Astrocyte (in vitro differentiated cells and primary cell): ENCODE results near the gene ATP9A. TPM values are rescaled to one million over a fixed set of nuclear protein-coding genes. Genes with fewer than 3 reads are reported as not detected.

Experiments used
- DNase-seq: peaks from one replicate; pipeline ENCODE4 v3.0.0-alpha.2; 2010; ENCODE audit warnings: low read depth
- FAIRE-seq: peaks from 2 replicates; lab custom pipeline; 2011; peaks lifted over from hg19 to GRCh38; lab: Jason Lieb, UNC
- H2AFZ ChIP-seq: 2 replicates; pipeline ENCODE4 v1.6.0; 2012; ENCODE audit warnings: low read depth, low read length, inconsistent platforms
- H3K27ac ChIP-seq: 2 replicates; pipeline ENCODE4 v1.5.1; 2011; ENCODE audit warnings: low read depth, low read length, inconsistent platforms
- H3K27me3 ChIP-seq: 2 replicates; pipeline ENCODE4 v1.6.0; 2011; ENCODE audit warnings: low read length, inconsistent platforms; ENCODE audit not compliant: insufficient read depth
- H3K36me3 ChIP-seq: 2 replicates; pipeline ENCODE4 v1.5.1; 2011; ENCODE audit warnings: low read length, inconsistent platforms; ENCODE audit not compliant: insufficient read depth
- H3K4me1 ChIP-seq: 2 replicates; pipeline ENCODE4 v1.5.1; 2011; ENCODE audit warnings: low read length, inconsistent platforms; ENCODE audit not compliant: insufficient read depth
- H3K4me2 ChIP-seq: 2 replicates; pipeline ENCODE4 v1.6.0; 2012; ENCODE audit warnings: low read length, inconsistent platforms
- H3K4me3 ChIP-seq: 2 replicates; pipeline ENCODE4 v1.5.1; 2011; ENCODE audit warnings: low read depth, mild to moderate bottlenecking, low read length, inconsistent platforms; ENCODE audit not compliant: insufficient read depth
- H3K79me2 ChIP-seq: 2 replicates; pipeline ENCODE4 v1.6.0; 2012; ENCODE audit warnings: mild to moderate bottlenecking, low read length, inconsistent platforms; ENCODE audit not compliant: insufficient read depth
- H3K9ac ChIP-seq: 2 replicates; pipeline ENCODE4 v1.6.0; 2012; ENCODE audit warnings: mild to moderate bottlenecking, low read length, inconsistent platforms
- H3K9me3 ChIP-seq: 2 replicates; pipeline ENCODE4 v1.5.1; 2012; ENCODE audit warnings: low read depth, mild to moderate bottlenecking, low read length, inconsistent platforms; ENCODE audit not compliant: insufficient read depth
- H4K20me1 ChIP-seq: 2 replicates; pipeline ENCODE4 v1.6.0; 2012; ENCODE audit warnings: low read length, inconsistent platforms; ENCODE audit not compliant: insufficient read depth
- H3K27ac Mint-ChIP-seq: one replicate; pipeline ENCODE4 v1.8.0; 2021; ENCODE audit warnings: mild to moderate bottlenecking, mixed read lengths; ENCODE audit not compliant: unreplicated experiment
- H3K27me3 Mint-ChIP-seq: one replicate; pipeline ENCODE4 v1.8.0; 2021; ENCODE audit warnings: low read depth, mixed read lengths; ENCODE audit not compliant: unreplicated experiment
- H3K36me3 Mint-ChIP-seq: one replicate; pipeline ENCODE4 v1.8.0; 2021; ENCODE audit warnings: low read depth, mixed read lengths; ENCODE audit not compliant: unreplicated experiment
- H3K4me1 Mint-ChIP-seq: one replicate; pipeline ENCODE4 v1.8.0; 2021; ENCODE audit warnings: low read depth, mixed read lengths; ENCODE audit not compliant: unreplicated experiment
- H3K4me3 Mint-ChIP-seq: one replicate; pipeline ENCODE4 v1.8.0; 2021; ENCODE audit warnings: mild to moderate bottlenecking, moderate library complexity, mixed read lengths; ENCODE audit not compliant: unreplicated experiment
- H3K9me3 Mint-ChIP-seq: one replicate; pipeline ENCODE4 v1.8.0; 2021; ENCODE audit warnings: mild to moderate bottlenecking, mixed read lengths; ENCODE audit not compliant: unreplicated experiment
- CTCF ChIP-seq: IDR thresholded peaks from 2 replicates; pipeline ENCODE4 v1.5.1; 2011; ENCODE audit warnings: low read depth, mild to moderate bottlenecking, inconsistent platforms, low read length, moderate library complexity; ENCODE audit not compliant: insufficient read depth
- EZH2 ChIP-seq: IDR thresholded peaks from 2 replicates; pipeline ENCODE4 v1.6.1; 2012; ENCODE audit warnings: mild to moderate bottlenecking, low read length, inconsistent platforms; ENCODE audit not compliant: insufficient read depth
- total RNA-seq: library from RNA; stranded (reverse); gene quantifications from 2 replicates; pipeline ENCODE4 v1.2.1, GENCODE V29; 2021

Gene ATP9A
- total RNA-seq, 1 donor from 2014 or later: 12.9 TPM

GRCh38 chr20:51797357-51798025, 29.3 kb upstream of the ATP9A start:
- H3K79me2 ChIP-seq: no peaks in the 10 kb centered on the region
- H3K36me3 Mint-ChIP-seq: peaks cover 2% of the 10 kb centered on the region
- no peak for FAIRE-seq

GRCh38 chr20:51796340-51796739, 28.1 kb upstream of the ATP9A start:
- H3K4me3 Mint-ChIP-seq: no peak overlapping the region
- H3K36me3 Mint-ChIP-seq: peaks cover 2% of the 10 kb centered on the region
- FAIRE-seq (no peak), DNase-seq (no peak)
- peak overlapping the region; percentile 28 for H3K27ac Mint-ChIP-seq
- TF ChIP-seq EZH2 (no peak), CTCF (no peak)
- peaks cover 33% of the 10 kb centered on the region for H3K4me1 Mint-ChIP-seq
- H3K9me3 ChIP-seq: no peaks in the 10 kb centered on the region
- H3K79me2 ChIP-seq: no peaks in the 10 kb centered on the region
- no peaks in the 10 kb centered on the region for H3K36me3 ChIP-seq
- H3K9me3 Mint-ChIP-seq: no peaks in the 10 kb centered on the region
- H3K27me3 ChIP-seq: peaks cover 3% of the 10 kb centered on the region
- H3K27me3 Mint-ChIP-seq: no peaks in the 10 kb centered on the region
- no peak overlapping the region for H3K4me2 ChIP-seq
- no peaks in the 10 kb centered on the region for H4K20me1 ChIP-seq
- H2AFZ ChIP-seq: no peak overlapping the region
- H3K9ac ChIP-seq: no peak overlapping the region
- H3K27ac ChIP-seq: no peak overlapping the region
- peaks cover 16% of the 10 kb centered on the region for H3K4me1 ChIP-seq
- no peak overlapping the region for H3K4me3 ChIP-seq

More at GRCh38 chr20:51797357-51798025, 29.3 kb upstream of the ATP9A start:
- no peaks in the 10 kb centered on the region for H3K9me3 Mint-ChIP-seq
- TF ChIP-seq EZH2 (no peak), CTCF (no peak)
- no peaks in the 10 kb centered on the region for H3K36me3 ChIP-seq
- H3K4me1 Mint-ChIP-seq: peaks cover 33% of the 10 kb centered on the region
- no peak overlapping the region for H2AFZ ChIP-seq
- H3K4me1 ChIP-seq: peaks cover 21% of the 10 kb centered on the region
- H3K4me2 ChIP-seq: peak overlapping the region; percentile 2
- peaks cover 3% of the 10 kb centered on the region for H3K27me3 ChIP-seq
- H3K4me3 ChIP-seq: no peak overlapping the region
- no peaks in the 10 kb centered on the region for H4K20me1 ChIP-seq
- no peaks in the 10 kb centered on the region for H3K9me3 ChIP-seq
- DNase-seq: peak; percentile 11
- no peak overlapping the region for H3K9ac ChIP-seq
- peak overlapping the region; percentile 31 for H3K27ac Mint-ChIP-seq
- H3K27ac ChIP-seq: no peak overlapping the region
- peak overlapping the region; percentile 68 for H3K4me3 Mint-ChIP-seq
- no peaks in the 10 kb centered on the region for H3K27me3 Mint-ChIP-seq

GRCh38 chr20:51792960-51793359, 24.8 kb upstream of the ATP9A start:
- Mint-ChIP-seq H3K4me3 (no peak overlapping the region), H3K4me1 (peaks cover 19% of the 10 kb centered on the region), H3K36me3 (peaks cover 21% of the 10 kb centered on the region), H3K27ac (no peak overlapping the region), H3K27me3 (no peaks in the 10 kb centered on the region), H3K9me3 (no peaks in the 10 kb centered on the region)
- Histone ChIP-seq H3K27me3 (no peaks in the 10 kb centered on the region), H3K9me3 (no peaks in the 10 kb centered on the region), H3K36me3 (no peaks in the 10 kb centered on the region), H3K27ac (no peak overlapping the region), H3K4me2 (no peak overlapping the region), H2AFZ (no peak overlapping the region), H4K20me1 (no peaks in the 10 kb centered on the region), H3K4me1 (peaks cover 6% of the 10 kb centered on the region), H3K79me2 (no peaks in the 10 kb centered on the region), H3K9ac (no peak overlapping the region), H3K4me3 (no peak overlapping the region)
- DNase-seq (no peak), FAIRE-seq (no peak)
- TF ChIP-seq EZH2: no peak
